Natural killer cell (primary cell): Measurements from ENCODE around the gene HOXA10. TPM values are rescaled to one million over a fixed set of nuclear protein-coding genes. Genes with fewer than 3 reads are reported as not detected.

Experiments used
- ATAC-seq, 3 donors: fragments of 150-1000 bp in 2 of 3; fragments of 200-7000 bp in 1 of 3; cut with Tn5 transposase; 1 replicate in 1 of 3; 2 replicates in 2 of 3; pipeline ENCODE4 v1.10.0; 2021; ENCODE audit warnings: mild to moderate bottlenecking in 2 of 3, moderate library complexity in 2 of 3
- DNase-seq, 2 donors: peaks; one replicate each; pipeline versions ENCODE4 v3.0.0 to v3.0.0-alpha.2; 2013 to 2021; ENCODE audit warnings: mixed read lengths in 1 of 2
- H3K27ac ChIP-seq: one replicate; pipeline ENCODE4 v1.5.1; 2013; ENCODE audit warnings: mild to moderate bottlenecking, low read length
- H3K27me3 ChIP-seq: one replicate; pipeline ENCODE4 v1.6.1; 2013; ENCODE audit warnings: low read length; ENCODE audit not compliant: control insufficient read depth, insufficient read depth
- H3K36me3 ChIP-seq: one replicate; pipeline ENCODE4 v1.6.1; 2013; ENCODE audit warnings: low read length; ENCODE audit not compliant: control insufficient read depth, insufficient read depth
- H3K4me1 ChIP-seq: one replicate; pipeline ENCODE4 v1.6.1; 2013; ENCODE audit warnings: low read length; ENCODE audit not compliant: control insufficient read depth, insufficient read depth
- H3K4me3 ChIP-seq: one replicate; pipeline ENCODE4 v1.5.1; 2013; ENCODE audit warnings: low read length
- H3K9me3 ChIP-seq: one replicate; pipeline ENCODE4 v1.6.1; 2013; ENCODE audit warnings: low read length; ENCODE audit not compliant: control insufficient read depth, insufficient read depth
- H3K27ac Mint-ChIP-seq, 2 donors: one replicate each; pipeline ENCODE4 v1.8.0; 2022; ENCODE audit warnings: mild to moderate bottlenecking in 2 of 2, mixed read lengths in 2 of 2, moderate library complexity in 1 of 2
- H3K27me3 Mint-ChIP-seq, 2 donors: one replicate each; pipeline ENCODE4 v1.8.0; 2022; ENCODE audit warnings: low read depth in 2 of 2, mixed read lengths in 2 of 2
- H3K36me3 Mint-ChIP-seq: one replicate; pipeline ENCODE4 v1.8.0; 2022; ENCODE audit warnings: mixed read lengths
- H3K4me1 Mint-ChIP-seq, 2 donors: one replicate each; pipeline ENCODE4 v1.8.0; 2022; ENCODE audit warnings: mixed read lengths in 2 of 2
- H3K4me3 Mint-ChIP-seq: one replicate; pipeline ENCODE4 v1.8.0; 2022; ENCODE audit warnings: mild to moderate bottlenecking, moderate library complexity, mixed read lengths
- H3K9me3 Mint-ChIP-seq, 2 donors: one replicate each; pipeline ENCODE4 v1.8.0; 2022; ENCODE audit warnings: mixed read lengths in 2 of 2
- CTCF ChIP-seq: fragments of 200-600 bp; IDR thresholded peaks from one replicate; pipeline ENCODE4 v1.8.0; 2022; ENCODE audit warnings: antibody characterized with exemption
- WGBS: methylation state at CpG from one replicate; pipeline ENCODE4 v1.1.7; 2013; ENCODE audit warnings: missing lambda C conversion rate; ENCODE audit not compliant: insufficient coverage; 5-methylcytosine and 5-hydroxymethylcytosine counted together
- intact Hi-C: fragments of 100-400 bp; cut with micrococcal nuclease; formaldehyde crosslinking; loops from one replicate; pipeline ENCODE4 v1.14.2; 2022
- total RNA-seq, 4 donors: library from RNA; stranded (reverse); fragments of 120-200 nt in 1 of 4; gene quantifications; one replicate each; pipeline versions ENCODE4 v1.2.3 to v1.2.4, GENCODE V29; 2013 to 2022

Gene HOXA10
- total RNA-seq, 3 donors from 2014 or later (not counting 1 experiment from before 2014, with no cell fraction given) = 0.82 to 3.3 (median 2.2) TPM

DNA sequence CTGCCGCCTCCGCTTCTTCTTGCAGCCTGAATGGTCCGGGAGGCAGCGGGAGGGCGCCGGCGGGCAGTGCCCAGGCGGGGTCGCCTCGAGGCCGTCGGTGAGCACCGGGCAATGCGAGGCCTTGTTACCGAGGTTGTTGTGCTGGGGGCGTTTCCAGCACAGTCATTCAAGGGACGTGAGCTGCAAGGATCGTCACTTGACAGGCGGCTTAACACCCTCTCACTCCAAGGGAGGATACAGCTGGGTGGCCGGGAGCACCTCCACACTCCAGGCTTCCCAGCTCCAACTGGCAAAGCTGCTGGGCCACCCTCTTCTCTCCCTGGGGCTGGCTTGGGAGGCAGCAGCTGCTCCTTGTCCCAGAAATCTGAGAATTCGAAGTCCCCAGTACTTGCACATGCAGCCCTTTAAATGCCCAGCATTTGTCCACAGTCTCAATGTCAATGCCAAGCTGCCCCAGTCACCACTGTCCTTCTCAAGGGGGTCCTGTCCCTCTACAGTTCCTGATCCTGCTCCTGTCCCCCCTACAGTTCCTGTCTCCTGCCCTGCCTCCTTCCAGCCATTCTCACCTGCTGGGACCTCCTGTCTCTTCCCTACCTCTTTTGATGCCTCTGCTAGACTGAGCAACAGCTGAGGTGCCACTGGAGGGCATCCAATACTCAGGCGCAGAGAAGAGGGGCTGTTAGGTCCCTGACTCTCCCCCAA, 15.3 kb upstream of the HOXA10 start:
- peaks cover 93% of the 10 kb centered on the region for H3K27me3 ChIP-seq
- no peak overlapping the region for H3K4me3 ChIP-seq
- no peaks in the 10 kb centered on the region for H3K36me3 ChIP-seq
- H3K36me3 Mint-ChIP-seq = no peaks in the 10 kb centered on the region
- H3K27ac ChIP-seq = no peak overlapping the region
- H3K27ac Mint-ChIP-seq = no peak overlapping the region
- intact Hi-C loops = loop anchor here (5.0 kb wide), 1 partner anchor 37 kb away; the partner anchor contains the start of gene HOXA3
- WGBS = 21% methylated on average over 22 of the region's 22 CpGs
- H3K27me3 Mint-ChIP-seq = peaks cover 82 to 91% of the 10 kb centered on the region in 2 donors
- no peaks in the 10 kb centered on the region for H3K9me3 Mint-ChIP-seq
- no peak for TF ChIP-seq CTCF
- peak in 1 of 2 donors; percentile 15 for DNase-seq
- H3K9me3 ChIP-seq = no peaks in the 10 kb centered on the region
- ATAC-seq = no peak
- peak overlapping the region; percentile 85 for H3K4me3 Mint-ChIP-seq
- peaks cover 60% of the 10 kb centered on the region for H3K4me1 ChIP-seq
- peaks cover 55 to 57% of the 10 kb centered on the region in 2 donors for H3K4me1 Mint-ChIP-seq

DNA sequence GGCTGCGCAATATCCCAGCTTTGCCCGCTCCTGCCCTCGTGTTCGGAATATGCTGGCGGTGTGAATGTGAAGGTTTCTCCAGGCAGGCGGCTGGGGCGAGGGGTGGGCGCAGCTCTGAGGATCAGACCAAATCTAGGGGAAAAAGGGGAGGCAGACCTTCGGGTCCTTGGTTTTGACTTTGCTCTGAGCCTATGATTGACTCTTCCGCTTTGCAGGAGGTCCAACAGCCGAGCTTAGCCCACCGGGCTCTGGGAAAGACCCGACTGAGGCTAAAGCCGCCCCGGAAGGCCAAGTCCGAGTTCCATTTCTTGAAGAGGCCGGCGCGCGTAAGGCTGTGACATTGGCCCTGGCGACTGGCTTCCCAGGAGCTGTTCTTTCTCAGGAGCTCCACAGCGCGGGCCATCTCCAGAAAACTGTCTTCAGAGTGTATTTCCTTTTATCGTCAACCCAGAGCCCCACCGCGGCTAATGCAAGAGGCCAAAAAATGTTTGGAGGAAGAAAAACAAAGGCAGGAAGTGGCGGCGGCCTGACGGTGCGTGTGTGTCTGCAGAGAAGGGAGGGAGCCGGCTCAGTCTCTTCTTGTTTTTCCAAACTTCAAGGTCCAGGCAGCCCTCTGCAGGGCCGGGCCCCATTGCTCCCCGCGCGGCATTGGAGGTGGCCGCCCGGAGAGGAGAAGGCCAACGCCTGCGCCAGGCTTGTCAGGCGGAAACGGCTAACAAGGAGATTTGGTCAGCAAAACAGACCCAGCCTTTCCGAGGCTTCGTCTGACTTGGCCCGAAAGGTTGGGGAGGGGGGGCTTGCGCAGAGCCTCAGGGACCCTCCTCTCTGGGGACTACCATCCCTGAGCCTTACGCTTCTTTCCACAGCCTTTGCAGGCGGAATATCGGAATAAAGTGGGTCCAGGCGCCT, 14.5 kb upstream of the HOXA10 start:
- Histone ChIP-seq H3K4me1 (peaks cover 66% of the 10 kb centered on the region), H3K4me3 (no peak overlapping the region), H3K36me3 (no peaks in the 10 kb centered on the region), H3K27ac (no peak overlapping the region), H3K9me3 (no peaks in the 10 kb centered on the region), H3K27me3 (peaks cover 91% of the 10 kb centered on the region)
- H3K27ac Mint-ChIP-seq = peak overlapping the region in 1 of 2 donors; percentile 25
- no peaks in the 10 kb centered on the region for H3K9me3 Mint-ChIP-seq
- no peaks in the 10 kb centered on the region for H3K36me3 Mint-ChIP-seq
- intact Hi-C loops = loop anchor here (5.0 kb wide), 1 partner anchor 36 kb away; the partner anchor contains the start of gene HOXA3
- peaks cover 82 to 83% of the 10 kb centered on the region in 2 donors for H3K27me3 Mint-ChIP-seq
- H3K4me1 Mint-ChIP-seq = peaks cover 55 to 65% of the 10 kb centered on the region in 2 donors
- peak; percentile 5 to 47 (median 28) for ATAC-seq
- 7% methylated on average over 49 of the region's 49 CpGs for WGBS
- TF ChIP-seq CTCF = no peak
- DNase-seq = peak; percentile 23 to 60
- peak overlapping the region; percentile 85 for H3K4me3 Mint-ChIP-seq

GRCh38 chr7:27187475-27188385, 13.6 kb upstream of the HOXA10 start:
- Mint-ChIP-seq H3K9me3 (no peaks in the 10 kb centered on the region), H3K4me3 (peak overlapping the region; percentile 85), H3K27ac (no peak overlapping the region), H3K27me3 (peaks cover 84 to 85% of the 10 kb centered on the region in 2 donors), H3K36me3 (no peaks in the 10 kb centered on the region), H3K4me1 (peaks cover 53 to 66% of the 10 kb centered on the region in 2 donors)
- Histone ChIP-seq H3K27ac (no peak overlapping the region), H3K9me3 (no peaks in the 10 kb centered on the region), H3K4me3 (no peak overlapping the region), H3K36me3 (no peaks in the 10 kb centered on the region), H3K27me3 (peaks cover 92% of the 10 kb centered on the region), H3K4me1 (peaks cover 66% of the 10 kb centered on the region)
- intact Hi-C loops = loop anchor here (2.0 to 5.0 kb wide), 2 partner anchors 15 to 35 kb away; partner anchors contain the start of gene HOXA3
- DNase-seq (peak; percentile 17 to 29), ATAC-seq (peak in 1 of 3 donors; percentile 13)
- WGBS = 7% methylated on average over 45 of the region's 46 CpGs
- TF ChIP-seq CTCF = no peak
